SU-DHL-6 (cell line): ENCODE measurements around the gene NTPCR.

Experiments used
- CTCF ChIP-seq: fragments of 200-600 bp; sonication (generic); IDR thresholded peaks from one replicate; pipeline ENCODE4 v1.5.1; 2017; ENCODE audit warnings: antibody characterized with exemption, mild to moderate bottlenecking, low read length, moderate library complexity; ENCODE audit not compliant: insufficient read depth, poor library complexity, severe bottlenecking
- EZH2phosphoT487 ChIP-seq: fragments of 200-600 bp; sonication (generic), shearing (Covaris generic); conservative IDR thresholded peaks from 2 replicates; pipeline ENCODE4 v1.6.1; 2018; ENCODE audit warnings: mild to moderate bottlenecking, antibody characterized with exemption, low read length, moderate library complexity, mixed read lengths

GRCh38 chr1:232958067-232958466 lies 7.7 kb downstream of the NTPCR start:
- TF ChIP-seq CTCF (no peak), EZH2phosphoT487 (no peak)
